Astrocyte of the spinal cord (primary cell): Measurements from ENCODE around the gene CHID1.

Source experiments
- DNase-seq: peaks from one replicate; pipeline ENCODE4 v3.0.0; 2011; ENCODE audit warnings: low read depth, low spot score
- H3K4me3 ChIP-seq: 2 replicates; pipeline ENCODE4 v1.5.1; 2011; ENCODE audit warnings: low read depth, mild to moderate bottlenecking, low read length, moderate library complexity
- in situ Hi-C: cut with HindIII; loops from 2 replicates; pipeline ENCODE4 v1.10.0; 2017; ENCODE audit warnings: low sequenced_read_pairs
- TF ChIP-seq, protein P1 (sequence below): IDR thresholded peaks from 2 replicates; pipeline ENCODE4 v1.5.1; 2012; ENCODE audit warnings: low read depth, mild to moderate bottlenecking, low read length, inconsistent platforms

Gene CHID1

DNA sequence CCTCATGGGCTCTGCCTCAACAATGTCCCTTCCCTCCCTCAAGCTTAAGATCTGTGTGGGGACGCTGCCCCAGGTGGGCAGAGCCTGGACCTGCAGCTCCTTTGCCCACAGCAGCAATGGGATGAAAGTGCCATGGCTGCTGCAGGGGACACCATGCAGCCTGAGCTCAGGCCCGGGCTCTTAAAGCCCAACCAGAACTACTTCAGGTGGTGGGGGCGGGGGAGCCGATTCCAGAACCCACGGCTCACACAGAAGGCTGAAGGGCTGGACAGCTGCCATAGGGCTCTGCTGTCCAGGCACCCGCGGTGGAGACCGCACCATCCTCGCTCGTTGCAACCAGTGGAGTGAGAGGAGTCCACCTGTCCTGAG lies 12.5 kb downstream of the CHID1 start:
- H3K4me3 ChIP-seq = no peak overlapping the region
- in situ Hi-C loops = no loop called here
- TF ChIP-seq, protein P1, sequence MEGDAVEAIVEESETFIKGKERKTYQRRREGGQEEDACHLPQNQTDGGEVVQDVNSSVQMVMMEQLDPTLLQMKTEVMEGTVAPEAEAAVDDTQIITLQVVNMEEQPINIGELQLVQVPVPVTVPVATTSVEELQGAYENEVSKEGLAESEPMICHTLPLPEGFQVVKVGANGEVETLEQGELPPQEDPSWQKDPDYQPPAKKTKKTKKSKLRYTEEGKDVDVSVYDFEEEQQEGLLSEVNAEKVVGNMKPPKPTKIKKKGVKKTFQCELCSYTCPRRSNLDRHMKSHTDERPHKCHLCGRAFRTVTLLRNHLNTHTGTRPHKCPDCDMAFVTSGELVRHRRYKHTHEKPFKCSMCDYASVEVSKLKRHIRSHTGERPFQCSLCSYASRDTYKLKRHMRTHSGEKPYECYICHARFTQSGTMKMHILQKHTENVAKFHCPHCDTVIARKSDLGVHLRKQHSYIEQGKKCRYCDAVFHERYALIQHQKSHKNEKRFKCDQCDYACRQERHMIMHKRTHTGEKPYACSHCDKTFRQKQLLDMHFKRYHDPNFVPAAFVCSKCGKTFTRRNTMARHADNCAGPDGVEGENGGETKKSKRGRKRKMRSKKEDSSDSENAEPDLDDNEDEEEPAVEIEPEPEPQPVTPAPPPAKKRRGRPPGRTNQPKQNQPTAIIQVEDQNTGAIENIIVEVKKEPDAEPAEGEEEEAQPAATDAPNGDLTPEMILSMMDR = peak; percentile 55
- peak; percentile 14 for DNase-seq

DNA sequence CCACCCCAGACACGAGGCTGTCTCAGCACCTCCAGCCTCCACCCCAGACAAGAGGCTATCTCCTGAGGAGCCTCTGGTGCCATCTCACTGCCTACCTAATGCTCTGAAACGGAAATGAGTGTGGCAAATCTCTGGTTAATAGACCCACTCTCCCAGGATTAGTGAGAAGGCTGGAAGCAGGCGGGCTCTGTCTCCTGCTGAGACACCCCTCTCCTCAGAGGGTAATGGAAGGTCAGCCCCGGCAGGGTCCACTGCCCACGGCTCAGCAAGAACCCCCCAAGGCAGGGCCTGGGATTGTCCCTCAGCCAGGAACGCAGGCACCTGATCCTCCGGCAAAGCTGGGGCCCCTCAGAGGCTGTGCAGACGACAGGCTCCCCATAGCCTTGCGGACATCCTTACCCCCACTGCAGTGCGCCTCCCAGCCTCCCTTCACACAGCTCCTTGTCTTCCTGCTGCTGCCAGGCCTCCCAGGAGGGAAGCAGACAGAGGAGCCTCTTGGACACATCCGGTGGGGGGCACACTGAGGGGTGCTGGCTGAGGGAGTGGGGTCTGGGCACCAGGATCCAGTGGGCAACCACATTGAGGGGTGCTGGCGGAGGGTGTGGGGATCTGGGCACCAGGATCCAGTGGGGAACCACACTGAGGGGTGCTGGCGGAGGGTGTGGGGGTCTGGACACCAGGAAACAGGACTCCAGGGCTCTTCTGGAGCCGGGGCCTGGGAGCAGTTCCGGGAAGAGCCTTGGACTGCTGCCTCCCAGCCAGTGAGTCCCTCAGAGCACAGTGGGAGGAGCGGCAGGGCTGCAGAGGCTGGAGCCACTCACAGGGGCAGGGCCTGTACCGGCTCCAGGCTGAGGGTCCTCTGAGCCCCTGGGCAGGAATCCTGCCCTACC lies 13.1 kb downstream of the CHID1 start:
- DNase-seq = no peak
- TF ChIP-seq, protein P1 = no peak
- no peak overlapping the region for H3K4me3 ChIP-seq
- in situ Hi-C loops = no loop called here

DNA sequence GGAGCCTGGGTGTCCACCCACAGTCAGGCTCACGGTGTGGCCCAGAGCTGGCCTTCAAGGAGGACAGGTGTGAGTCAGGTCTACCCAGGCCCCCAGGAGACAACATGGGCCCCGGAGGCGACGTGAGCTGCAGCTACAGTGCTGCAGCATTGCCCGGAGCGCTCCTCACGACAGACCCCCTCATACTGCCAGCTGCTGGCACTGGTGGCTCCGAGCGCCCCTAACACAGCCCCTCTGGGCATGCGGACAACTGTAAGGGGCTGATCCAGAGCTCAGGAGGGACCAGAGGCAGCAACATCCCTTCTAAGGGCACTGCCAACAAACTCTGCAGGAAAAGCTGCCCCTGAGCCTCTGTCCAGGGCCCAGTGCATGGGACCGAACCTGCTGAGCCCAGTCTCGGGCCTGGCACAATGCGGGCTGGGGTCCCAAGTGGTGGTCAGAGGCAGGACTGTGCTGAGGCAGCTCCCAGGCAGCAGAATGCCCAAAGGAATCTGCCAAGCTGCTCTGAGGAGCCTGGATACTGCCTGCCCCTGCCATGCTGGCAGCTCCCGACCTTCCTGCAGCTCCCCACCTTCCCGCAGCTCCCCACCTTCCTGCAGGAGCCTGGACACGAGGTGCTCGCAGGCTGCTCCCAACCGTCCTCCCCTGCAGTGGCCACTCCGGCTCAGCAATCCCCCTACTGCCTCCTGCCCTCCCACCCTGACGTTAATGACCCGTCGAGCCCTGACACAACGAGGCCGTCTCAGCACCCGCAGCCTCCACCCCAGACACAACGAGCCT lies 15.1 kb downstream of the CHID1 start:
- TF ChIP-seq, protein P1 = no peak
- no peak overlapping the region for H3K4me3 ChIP-seq
- in situ Hi-C loops = no loop called here
- no peak for DNase-seq

DNA sequence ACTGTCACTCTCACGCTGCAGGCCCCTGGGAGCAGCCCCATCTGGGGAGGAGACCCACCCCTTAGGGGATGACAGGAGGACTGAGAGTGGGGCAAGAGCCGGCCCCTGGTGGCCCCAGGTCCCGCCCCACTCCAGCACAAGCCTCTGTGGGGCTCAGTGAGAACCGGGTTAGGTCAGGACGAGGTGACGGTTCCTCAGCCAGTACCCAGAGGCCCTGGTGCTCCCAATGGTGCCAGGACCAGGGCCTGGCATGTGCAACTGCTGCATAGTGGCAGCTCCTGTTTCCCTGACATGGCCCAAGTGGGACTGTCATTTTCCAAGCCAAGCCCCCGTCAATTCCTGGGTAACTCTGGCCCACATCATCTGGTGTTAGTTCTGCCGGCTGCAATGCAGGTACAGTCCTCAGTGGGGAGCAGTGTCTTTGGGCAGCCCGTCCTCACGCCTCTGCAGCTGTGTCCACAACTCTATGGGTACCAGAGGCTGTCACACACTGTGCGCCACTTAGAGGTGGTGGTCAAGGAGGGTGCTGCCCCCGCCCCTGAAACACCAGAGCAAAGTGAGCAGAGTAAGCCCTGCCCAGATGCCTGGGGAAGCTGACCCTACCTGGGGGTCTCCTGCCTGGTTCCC lies 15.9 kb downstream of the CHID1 start:
- TF ChIP-seq, protein P1 = no peak
- in situ Hi-C loops = no loop called here
- H3K4me3 ChIP-seq = no peak overlapping the region
- DNase-seq = no peak

DNA sequence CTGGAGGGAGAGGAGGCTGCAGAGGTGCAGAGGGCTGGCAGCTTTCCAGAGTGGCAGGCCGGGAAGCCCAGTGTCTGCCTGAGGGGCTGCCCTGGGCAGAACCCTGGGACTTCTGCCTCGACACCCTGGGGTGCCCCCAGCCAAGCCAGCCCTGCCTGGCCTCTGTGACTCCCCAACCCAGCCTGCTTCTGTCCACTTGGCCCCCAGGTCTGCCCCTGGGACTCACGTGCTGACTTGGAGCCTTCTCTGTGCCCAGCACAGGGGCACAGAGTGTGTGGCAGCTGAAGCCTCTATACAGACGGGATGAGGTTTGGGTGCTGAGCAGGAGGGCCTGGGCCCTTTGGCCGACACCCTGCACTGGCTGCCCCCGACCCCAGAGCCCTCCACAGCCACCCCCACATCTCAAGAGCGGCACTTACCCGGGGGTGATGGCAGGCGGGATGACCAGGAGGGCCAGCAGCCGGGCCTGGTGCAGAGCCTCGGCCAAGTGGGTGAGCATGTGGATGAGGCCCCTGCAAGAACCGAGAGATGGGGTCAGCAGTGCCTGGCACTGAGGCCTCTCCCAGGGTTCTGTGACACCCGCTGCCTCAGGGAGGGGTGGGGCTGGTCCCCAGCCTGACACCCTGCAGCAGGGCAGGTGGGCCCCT lies 17.5 kb downstream of the CHID1 start:
- TF ChIP-seq, protein P1 = no peak
- no peak overlapping the region for H3K4me3 ChIP-seq
- in situ Hi-C loops = no loop called here
- no peak for DNase-seq
